ENCODE data around the gene QPCTL. TPM values are rescaled to one million over a fixed set of nuclear protein-coding genes. Genes with fewer than 3 reads are reported as not detected.

The QPCTL gene
- total and polyA plus RNA-seq, 10 of the 15 experiments (the other 5 are each of a cell fraction or from before 2014, with no cell fraction given): 1.1 to 22.6 (median 11.2) TPM

GRCh38 chr19:45681391-45682015 lies 11.0 kb upstream of the QPCTL start (continued):
- TF ChIP-seq NKRF (conservative IDR thresholded peaks at IDR 0.05): peak; percentile 46
- TF ChIP-seq BACH1 (IDR thresholded peaks at IDR 0.05; ENCODE audit: borderline replicate concordance): peak; percentile 58
- peak; percentile 92 for TF ChIP-seq HDGF (IDR thresholded peaks at IDR 0.05)
- TF ChIP-seq MTA3 (IDR thresholded peaks at IDR 0.05; ENCODE audit: borderline replicate concordance, low read length): 0 out of 2 replicates have a peak, but pooled peaks have one; percentile 13
- no peak for TF ChIP-seq SIN3A (IDR thresholded peaks at IDR 0.05; ENCODE audit: low read depth, low read length)
- peak; percentile 79; the same call in 1 of the 2 replicates for TF ChIP-seq RB1 (IDR thresholded peaks at IDR 0.05; ENCODE audit: borderline replicate concordance)
- TF ChIP-seq CREB1 (IDR thresholded peaks at IDR 0.05; ENCODE audit: low read depth): 0 out of 2 replicates have a peak, but pooled peaks have one; percentile 30
- TF ChIP-seq REST (IDR thresholded peaks at IDR 0.05; ENCODE audit: low read depth, low read length): no peak
- TF ChIP-seq ZNF687 (IDR thresholded peaks at IDR 0.05): no peak
- no peak for TF ChIP-seq NRF1 (conservative IDR thresholded peaks at IDR 0.05; ENCODE audit: low read depth, low read length)
- no peak for TF ChIP-seq ZNF24 (IDR thresholded peaks at IDR 0.05)
- TF ChIP-seq RUNX3 (IDR thresholded peaks at IDR 0.05; ENCODE audit: low read length): 0 out of 2 replicates have a peak, but pooled peaks have one; percentile 16
- no peak for TF ChIP-seq PAX8 (IDR thresholded peaks at IDR 0.05)
- TF ChIP-seq RELA (IDR thresholded peaks at IDR 0.05; ENCODE audit: borderline replicate concordance, partially characterized antibody): peak; percentile 49
- peak; percentile 65 for TF ChIP-seq POLR2A (IDR thresholded peaks at IDR 0.05; ENCODE audit: low read depth, low read length)
- no peak for TF ChIP-seq NFYB (IDR thresholded peaks at IDR 0.05; ENCODE audit: insufficient read depth, low read depth, low read length)
- no peak for TF ChIP-seq RCOR1 (conservative IDR thresholded peaks at IDR 0.05; ENCODE audit: low read depth, low read length)
- 0 out of 2 replicates have a peak, but pooled peaks have one; percentile 26 for TF ChIP-seq IRF3 (IDR thresholded peaks at IDR 0.05)
- no peak for TF ChIP-seq TBL1XR1 (IDR thresholded peaks at IDR 0.05; ENCODE audit: low read depth, low read length)
- peak; percentile 83 for TF ChIP-seq YY1 (IDR thresholded peaks at IDR 0.05; ENCODE audit: low read depth, low read length)
- peak; percentile 65; the same call in 1 of the 2 replicates for TF ChIP-seq FOXK2 (IDR thresholded peaks at IDR 0.05)
